T-helper 1 cell (primary cell): ENCODE measurements around the gene GCSAML.
"Not testable (repeated sequence)": the region's sequence is repeated elsewhere in the genome, so short reads cannot be mapped to it uniquely, and the experiment has no call there.

Experiments used
- DNase-seq, 5 donors: peaks; one replicate each; pipeline ENCODE4 v3.0.0-alpha.2; 2012 to 2020
- total RNA-seq, 4 donors: gene quantifications; one replicate each; lab custom pipeline; 2026; lab: John Stamatoyannopoulos, UW

Gene GCSAML
- total RNA-seq = 0 to 0.15 (median 0) reads per million in 4 donors

DNA sequence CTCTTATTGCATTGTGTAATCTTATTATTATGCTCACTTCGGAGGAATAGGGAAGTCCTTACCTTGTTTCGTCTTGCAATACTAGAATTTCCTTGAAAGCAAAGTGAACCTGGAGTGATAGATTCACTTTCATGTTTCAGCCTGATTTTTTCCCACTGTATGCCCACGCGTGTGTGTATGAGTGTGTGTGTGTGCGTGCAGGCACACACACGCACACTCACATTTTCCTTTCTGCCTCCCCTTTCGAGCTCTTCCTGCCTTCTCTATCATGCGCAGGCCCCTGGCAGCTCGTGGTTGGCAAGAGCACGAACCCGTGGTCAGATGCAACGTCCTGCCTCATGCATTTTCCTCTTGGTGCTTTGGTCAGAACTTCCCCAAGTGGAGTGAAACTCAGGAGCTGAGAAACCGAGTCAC, at the start of gene GCSAML:
Gene GCSAML (plus strand): TSS at position 366 of the 414 bp plus-strand sequence. CDS start 58 bp downstream, outside the sequence.
- DNase-seq = no peak

DNA sequence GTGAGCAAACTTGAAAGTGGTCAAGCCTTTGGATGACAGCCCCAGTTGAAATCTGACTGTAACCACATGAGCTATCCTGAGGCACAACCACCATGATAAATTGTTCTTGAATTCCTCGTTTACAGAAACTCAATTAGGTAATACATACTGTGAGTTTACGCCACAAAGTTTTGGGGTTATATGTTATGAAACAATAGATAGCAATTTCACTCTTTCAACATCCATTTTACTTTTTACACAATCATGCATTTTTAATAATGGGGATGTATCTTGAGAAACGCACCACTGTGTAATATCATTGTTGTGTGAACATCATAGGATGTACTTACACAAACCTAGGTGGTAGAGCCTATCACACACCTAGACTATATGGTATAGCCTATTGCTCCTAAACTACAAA, 48.1 kb upstream of the GCSAML start:
- no peak for DNase-seq

DNA sequence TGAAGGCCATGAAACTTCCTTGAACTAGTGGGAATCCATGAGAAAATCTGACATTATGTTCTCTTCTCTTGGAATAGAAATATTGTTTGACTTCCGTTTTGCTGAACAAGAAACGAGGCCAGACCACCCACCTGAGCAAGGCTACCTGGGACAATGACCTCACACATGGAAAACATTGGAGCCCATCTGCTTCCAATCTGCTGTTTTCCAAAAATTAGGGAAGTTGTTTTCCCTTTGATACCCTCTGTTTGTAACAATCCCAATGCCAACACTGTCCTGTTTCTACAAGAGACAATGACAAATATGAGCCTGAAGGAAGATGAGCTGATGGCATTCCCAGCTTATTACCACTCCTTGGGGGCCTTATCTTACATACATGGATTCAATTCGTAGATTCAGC, 42.1 kb upstream of the GCSAML start:
- DNase-seq = no peak

DNA sequence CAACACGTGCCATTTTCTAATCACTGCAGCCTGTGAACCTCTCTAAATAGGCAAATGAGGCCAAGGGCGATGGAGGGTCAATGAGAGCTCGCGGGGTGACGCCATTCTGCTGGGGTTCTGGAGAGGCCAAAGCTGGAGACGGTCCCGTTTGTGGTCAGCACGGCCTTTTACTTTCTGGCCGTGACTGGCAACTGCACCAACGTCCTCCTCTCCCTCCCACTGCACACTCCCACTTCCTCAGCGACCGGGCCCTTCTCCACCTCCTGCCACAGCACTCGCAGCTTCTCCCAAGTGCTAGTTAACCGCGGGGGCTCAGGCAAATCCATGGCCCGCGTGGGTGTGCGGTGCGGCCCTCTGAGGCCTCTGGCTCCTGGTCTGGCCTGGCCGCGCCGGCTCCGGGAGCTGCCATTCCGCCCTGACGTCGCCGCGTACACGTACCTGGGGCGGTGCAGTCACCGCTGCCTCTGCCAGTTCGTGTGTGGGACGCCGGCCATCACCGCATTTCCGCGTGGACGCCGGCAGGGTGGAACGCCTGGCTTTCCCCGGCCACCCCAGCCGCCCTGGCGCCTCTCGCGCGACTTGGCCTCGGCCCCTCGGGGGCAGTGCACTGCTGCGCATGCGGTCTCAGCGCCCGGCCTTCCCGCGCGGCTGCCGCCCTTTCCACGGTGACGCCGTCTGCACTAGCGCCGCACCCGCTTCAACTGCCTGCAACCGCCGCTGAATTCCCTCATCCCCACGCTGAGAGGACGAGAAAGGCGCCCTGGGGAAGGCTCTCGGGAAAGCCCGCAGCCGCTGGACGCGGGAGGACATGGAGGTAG, 30.9 kb upstream of the GCSAML start:
- DNase-seq = no peak

DNA sequence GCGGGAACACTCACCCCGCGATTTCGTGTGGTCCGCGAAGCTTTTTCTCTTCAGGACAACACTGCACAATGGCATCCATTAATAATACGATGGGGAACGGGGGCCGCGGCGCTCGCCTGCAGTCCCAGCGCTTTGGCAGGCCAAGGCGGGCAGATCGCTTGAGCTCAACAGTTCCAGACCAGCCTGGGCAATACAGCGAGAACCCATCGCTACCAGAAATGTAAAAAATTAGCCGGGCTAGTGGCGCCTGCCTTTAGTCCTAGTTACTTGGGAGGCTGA, 30.4 kb upstream of the GCSAML start:
- no peak for DNase-seq

DNA sequence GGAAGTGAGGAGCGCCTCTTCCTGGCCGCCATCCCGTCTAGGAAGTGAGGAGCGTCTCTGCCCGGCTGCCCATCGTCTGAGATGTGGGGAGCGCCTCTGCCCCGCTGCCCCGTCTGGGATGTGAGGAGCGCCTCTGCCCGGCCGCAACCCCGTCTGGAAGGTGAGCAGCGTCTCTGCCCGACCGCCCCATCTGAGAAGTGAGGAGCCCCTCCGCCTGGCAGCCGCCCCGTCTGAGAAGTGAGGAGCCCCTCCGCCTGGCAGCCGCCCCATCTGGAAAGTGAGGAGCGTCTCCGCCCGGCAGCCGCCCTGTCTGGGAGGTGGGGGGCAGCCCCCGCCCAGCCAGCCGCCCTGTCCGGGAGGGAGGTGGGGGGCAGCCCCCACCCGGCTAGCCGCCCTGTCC, 27.0 kb upstream of the GCSAML start:
- not testable (repeated sequence) for DNase-seq

DNA sequence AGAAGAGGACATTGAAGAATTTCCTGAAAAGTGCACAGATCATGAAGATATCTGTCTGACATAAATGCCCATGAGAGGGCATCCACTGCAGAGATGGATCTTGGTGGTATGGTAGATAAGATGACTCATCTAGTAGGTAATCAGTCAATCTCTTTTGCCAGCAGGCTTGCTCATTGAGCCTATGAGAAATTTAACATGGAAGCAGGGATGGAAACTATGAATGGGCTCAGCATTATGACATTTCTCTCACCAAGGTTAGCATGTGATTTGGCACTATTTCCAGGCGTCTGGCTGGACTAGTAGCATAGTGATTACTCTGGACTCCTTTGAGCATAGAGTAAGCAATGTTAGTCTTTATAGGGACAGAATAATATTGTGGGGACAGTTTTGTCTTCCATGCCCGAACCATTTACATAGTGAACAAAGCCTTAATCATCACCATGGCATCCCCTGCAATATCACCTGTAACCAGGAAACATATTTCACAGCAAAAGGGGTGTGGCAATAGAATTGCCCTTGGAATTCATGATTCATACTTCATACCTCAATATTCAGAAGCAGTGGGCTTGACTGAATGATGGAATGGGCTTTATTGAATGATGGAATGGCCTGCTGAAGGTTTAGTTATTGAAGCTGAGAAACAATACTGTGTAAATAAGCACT, 20.0 kb upstream of the GCSAML start:
- no peak for DNase-seq

DNA sequence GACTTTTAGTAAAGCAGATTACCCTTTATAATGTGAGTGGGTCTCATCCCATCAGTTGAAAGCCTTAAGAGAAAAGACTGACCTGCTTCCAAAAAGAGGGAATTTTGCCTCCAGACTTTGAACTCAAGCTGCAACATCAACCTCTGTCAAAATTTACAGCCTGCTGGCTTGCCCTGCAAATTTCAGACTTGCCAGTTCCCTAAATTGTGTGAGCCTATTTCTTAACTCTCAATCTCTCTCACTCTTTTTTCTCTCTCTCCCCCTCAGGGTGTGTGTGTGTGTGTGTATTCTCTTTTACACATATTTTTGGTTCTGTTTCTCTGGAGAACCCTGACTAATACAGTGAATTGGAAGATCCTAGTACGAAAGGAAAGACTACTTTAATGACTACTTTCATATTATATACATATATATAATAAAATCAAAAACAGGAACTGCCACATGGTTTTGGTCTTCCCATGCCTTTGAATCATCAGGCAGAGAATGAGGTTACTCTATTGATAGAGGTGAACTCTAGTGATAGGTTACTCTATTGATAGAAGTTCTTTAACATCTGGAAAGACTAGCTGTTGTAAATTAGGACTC, 19.1 kb upstream of the GCSAML start:
- no peak for DNase-seq

DNA sequence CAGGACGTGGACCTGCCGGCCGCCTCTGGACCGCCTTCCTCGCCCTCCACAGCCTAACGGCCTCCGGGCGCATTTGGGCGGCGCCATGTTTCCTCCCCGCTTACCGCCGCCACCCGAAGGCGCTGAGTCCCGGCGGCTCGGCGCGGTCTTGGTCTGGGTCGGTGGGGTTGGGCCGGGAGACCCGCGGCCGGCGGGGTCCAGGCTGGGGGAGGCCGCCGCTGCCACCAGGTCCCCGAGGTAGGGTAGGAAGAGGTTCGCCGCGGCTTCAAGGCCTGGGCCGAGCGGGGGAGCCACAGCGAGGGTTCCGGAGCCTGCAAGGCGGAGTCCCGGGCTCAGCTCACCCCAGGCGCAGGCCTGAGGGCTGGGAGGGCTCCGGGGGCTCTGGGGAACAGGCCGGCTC, 18.1 kb upstream of the GCSAML start:
- no peak for DNase-seq

DNA sequence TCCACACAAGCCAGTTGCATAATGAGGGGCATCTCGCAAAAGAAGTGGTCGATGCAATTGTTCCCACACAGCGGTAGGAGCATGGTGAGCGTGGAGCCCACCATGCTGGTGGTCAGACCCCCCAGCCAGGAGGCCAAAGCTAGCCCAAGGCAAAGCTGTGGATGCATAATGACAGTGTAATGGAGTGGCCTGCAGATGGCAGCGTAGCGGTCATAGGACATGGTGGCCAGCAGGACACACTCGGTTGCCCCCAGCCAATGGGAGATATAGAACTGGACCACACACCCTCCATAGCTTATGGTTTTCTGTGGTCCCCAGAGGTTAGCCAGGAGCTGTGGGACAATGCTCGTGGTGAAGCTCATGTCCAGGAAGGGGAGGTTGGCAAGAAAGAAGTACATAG, 17.0 kb upstream of the GCSAML start:
- no peak for DNase-seq

DNA sequence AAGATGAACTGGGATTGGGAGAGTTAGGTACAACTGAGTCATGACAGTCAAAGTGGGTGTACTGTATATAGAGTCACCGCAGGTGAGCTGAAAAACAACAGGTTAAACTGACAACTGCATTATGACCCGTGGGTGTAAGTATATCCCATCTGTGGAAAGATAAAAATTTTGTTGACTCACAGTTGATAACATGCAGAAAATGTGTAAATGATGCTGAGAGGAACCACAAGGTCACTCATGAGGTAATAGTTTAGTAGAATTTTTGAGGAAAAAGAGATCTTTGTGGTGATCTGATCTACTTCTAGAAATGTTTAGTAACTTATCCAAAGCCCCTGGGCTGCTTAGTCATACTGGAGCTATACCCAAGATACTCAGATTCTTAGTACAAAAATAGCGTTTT, 13.5 kb upstream of the GCSAML start:
- no peak for DNase-seq

DNA sequence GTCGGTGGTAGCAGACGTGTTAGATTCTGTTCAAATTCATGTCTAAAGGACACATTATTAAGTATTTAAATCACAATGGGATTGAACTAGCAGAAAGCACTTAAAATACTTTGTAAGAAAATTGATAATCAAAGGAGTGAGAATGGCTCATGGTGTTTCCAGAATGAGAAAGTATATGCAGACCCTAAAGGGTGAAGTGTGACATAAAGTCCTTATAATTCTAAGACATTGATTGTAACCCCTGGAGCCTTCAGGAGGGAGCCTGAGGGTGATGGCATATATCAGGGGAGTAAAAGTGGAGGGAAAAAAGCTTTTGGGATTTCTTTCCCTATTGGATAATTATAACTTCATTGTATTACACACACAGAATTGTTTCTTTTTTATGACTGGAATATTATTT, 12.6 kb upstream of the GCSAML start, which contains the start of gene OR2C3:
Gene OR2C3 (minus strand): TSS at position 101 of the 400 bp plus-strand sequence. CDS start 3,929 bp downstream, outside the sequence.
- DNase-seq = no peak

DNA sequence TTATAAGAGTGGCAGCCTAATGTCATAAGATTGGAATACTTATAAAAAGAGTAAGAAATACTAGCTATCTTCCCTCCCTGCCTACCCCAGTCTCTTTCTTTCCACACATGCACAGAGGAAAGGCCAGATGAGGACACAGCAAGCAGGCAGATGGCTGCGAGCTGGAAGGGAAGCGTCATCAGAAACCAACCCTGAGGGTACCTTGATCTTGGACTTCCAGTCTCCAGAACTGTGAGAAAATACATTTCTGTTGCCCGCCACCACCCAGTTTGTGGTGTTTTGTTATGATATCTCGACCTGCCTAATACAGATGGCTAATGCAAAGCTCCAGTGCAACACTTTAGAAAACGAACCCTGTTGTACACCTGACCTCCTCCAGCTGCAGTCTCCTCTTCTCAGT, 10.4 kb upstream of the GCSAML start:
- no peak for DNase-seq

DNA sequence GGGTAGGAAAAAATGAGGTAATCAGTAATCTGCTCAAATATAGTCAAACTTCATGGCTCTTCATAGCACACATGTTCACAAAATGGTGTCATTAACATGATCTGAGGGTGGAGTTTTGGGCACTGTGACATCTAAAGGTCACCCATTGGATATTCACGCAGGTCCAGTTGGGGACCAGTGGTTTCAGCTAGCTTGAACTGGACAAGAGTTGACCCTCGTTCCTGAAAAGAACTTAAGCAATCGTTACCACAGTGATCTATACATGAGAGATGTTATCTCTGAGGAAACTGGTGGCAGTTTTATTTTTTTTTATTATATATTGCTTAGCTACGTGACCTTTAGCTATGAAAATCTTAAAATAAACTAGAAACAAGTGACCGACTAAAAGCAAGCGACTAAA, 9.7 kb upstream of the GCSAML start:
- DNase-seq = no peak

DNA sequence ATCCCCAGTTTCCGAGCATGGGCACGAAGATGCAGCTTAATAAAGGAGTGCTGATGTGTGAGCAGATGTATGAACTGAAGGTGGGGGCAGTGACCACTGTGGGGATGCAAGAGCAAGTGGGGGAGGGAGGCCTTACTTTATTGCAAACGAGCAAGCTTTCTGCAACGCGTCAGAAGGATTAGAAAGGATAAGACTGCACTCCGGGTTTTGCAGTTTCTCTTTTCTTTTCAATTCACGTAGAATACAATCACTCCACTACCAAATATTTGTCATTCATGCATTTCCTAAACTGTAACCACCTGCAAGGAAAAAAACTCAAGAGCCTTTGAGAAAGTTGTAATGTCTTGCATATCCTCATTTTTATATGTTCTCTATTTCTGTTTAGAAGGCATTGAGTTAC, 8.4 kb upstream of the GCSAML start:
- DNase-seq = no peak

DNA sequence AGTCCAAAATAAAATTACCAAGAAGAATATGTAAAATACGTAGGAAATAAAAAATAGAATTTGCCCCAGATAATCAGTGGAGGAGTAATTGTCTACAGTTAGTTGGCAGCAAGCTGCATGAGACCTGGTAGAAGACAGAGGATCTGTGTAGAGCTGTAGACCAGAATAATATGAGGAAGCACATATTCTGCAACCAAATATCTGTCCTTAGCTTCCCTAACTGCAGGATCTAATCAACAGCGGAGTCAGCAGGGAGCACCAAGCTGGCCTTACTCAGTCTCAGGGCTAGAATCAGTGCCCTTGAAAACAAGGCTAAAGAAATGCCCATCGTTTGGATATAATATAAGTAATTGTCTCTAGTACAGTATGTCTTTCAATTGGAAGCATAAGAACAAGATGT, 6.1 kb upstream of the GCSAML start:
- DNase-seq = no peak

DNA sequence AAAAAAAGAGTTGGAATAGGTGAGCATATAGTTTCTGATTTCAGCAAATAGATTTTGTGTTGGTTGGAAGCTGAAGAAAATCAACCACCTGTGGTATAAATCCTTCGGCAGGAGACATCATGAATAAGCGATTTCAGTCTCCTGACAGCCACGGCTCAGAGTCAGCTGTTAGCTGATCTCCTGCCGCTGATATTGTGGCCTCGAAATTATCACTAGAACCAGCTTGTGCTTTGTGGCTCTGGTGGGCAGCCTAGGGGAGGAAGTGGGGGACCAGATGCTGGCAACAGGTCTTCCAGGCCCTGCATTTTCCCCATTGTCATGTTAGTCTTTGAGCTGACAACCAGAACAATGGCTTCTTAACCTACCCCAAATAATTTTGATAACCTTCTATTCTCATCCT, 842 bp upstream of the GCSAML start:
- no peak for DNase-seq

DNA sequence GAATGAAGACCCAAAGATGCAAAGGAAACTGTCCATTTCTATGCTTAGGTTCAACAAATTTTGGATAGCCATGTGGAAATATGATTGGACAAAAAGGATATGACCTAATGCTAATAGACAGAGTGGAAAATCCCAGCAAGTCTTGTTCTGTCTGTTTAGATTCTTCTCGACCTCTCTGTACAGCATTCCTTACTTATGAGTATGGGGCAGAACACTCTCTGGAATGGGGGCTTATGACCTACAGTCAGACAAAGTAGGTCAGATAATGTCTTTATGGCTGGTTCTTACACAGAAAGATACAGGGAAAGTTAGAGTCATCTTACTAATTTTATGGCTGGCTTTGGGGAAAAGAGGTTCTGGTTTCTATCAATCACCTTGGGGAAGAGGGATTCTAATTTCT, 2.8 kb downstream of the GCSAML start:
- no peak for DNase-seq

DNA sequence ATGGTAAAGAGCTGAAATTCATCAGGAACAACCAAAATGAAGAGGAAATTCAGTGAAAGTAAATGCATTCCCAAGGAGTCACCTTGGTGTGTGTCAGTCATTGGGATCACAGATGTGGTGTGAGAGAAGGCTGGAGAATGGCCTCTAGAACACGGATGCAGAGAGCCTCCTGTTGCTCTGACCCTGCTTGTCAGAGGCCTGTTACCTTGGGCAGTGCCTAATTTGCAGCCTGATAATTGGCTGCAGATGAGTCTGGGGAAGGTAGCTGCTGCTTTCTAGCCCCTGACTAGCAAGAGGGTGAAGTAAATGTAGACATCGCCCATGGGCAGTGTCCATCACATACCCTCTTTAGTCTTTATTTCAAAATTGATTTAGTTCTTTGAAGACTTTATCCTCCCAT, 3.3 kb downstream of the GCSAML start:
- no peak for DNase-seq

DNA sequence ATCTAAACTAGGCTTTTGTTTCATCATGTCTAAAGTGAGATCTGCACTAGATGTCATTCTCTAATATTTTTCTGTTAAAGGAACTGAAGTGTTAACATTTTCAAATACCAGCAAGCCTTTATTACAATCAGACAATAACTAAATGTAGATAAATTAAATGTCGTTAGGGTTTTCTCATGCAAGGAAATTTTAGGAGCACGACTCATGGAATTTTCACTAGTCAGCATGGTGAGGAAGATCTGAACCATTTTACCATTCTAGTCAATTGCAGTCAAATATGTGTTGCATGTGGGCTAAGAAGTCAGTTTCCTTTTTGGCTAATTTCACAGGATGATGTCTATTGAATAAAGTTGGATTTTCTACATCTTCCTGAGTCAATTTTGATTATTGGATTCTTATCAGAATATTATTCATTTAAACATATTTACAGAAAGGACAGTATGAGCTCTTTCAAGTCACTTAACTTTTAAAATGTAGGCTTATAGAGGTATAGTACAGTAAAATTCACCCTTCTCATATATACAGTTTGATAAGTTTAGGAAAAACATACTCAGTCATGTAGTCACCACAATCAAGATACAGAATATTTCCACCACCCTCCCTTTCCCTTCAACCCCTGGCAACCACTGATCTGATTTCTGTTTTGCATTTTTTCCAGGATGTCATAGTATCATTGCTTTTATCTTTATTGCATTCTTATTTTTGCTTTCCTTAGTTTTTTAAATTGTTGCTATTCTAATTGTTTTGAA, 9.2 kb downstream of the GCSAML start:
- no peak for DNase-seq

DNA sequence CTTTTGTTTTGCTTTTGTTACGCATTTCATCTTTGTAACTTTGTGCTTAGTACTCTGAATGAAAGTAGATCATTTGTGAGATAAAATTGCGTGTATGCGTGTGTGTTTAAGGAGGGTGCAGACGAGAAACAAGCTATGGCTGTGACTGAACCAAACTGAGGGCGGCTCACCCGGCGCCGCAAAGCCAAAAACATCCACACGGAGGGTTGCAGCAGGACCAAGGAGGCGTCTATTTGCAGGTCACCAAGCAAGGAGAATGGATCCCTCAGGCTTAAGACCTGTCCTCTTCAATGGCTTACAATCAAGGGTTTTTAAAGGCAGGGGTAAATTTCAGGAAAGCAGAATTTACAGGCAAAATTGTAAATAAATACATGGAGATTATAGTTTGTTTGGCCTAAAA, 12.8 kb downstream of the GCSAML start:
- no peak for DNase-seq

DNA sequence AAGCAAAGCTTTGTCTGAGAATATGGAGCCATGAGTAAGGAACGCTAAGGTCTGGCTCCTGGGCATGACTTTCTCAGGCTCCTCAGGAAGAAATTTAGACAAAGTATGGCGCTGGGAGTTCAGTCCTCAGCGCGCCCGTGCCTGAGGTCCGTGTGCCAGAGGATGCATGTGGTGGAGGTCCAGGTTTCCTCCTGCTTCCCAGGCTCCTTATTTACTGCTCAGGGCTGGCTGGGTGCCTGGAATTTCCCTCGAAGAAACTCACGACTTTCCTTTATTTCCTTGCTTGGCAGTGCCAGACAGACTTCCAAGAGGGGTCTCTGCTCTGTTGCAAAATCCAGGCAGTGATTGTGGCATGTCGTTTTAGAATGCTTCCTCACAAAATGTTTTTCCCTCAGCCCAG, 13.3 kb downstream of the GCSAML start:
- no peak for DNase-seq

DNA sequence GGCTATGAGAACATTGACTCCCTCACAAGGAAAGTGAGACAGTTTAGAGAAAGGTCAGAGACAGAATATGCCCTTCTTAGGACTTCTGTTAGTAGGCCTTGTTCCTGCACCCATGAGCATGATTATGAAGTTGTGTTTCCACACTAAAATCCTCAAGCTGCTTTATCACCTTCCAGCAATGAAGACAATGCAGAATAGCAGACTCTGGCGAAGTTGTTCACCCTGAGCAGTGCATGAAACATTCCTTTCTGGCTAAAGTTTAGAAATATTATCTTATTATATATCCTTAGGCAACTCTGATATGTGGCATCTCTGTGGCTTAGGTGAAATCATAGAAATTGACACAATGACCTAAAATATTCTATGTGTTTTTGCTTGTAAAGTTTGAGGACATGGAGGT, 25.3 kb downstream of the GCSAML start:
- DNase-seq = no peak
